Panc1 (cell line): Measurements from ENCODE around the gene LRRC27. TPM values are rescaled to one million over a fixed set of nuclear protein-coding genes. Genes with fewer than 3 reads are reported as not detected.

ENCODE experiments used
- ATAC-seq: fragments of 200-7000 bp; cut with Tn5 transposase; 2 replicates; pipeline ENCODE4 v1.9.1; 2020; ENCODE audit warnings: mild to moderate bottlenecking, moderate library complexity
- BruUV-seq: library from RNA; stranded (reverse); fragments of 400-500 nt; replicated peaks from 2 replicates; lab custom pipeline; 2021; lab: Mats Ljungman, UMichigan
- CTCF ChIA-PET: fragments of 300-600 bp; sonication (Branson Sonifier 250); formaldehyde crosslinking; loops from one replicate; lab custom pipeline; 2022; ENCODE audit warnings: antibody characterized with exemption; lab: Charles Lee
- POLR2A ChIA-PET: fragments of 300-600 bp; sonication (Branson Sonifier 250); formaldehyde crosslinking; loops from one replicate; lab custom pipeline; 2022; ENCODE audit warnings: antibody characterized with exemption; lab: Charles Lee
- DNase-seq: peaks from one replicate; pipeline ENCODE4 v3.0.0-alpha.2; 2010; ENCODE audit warnings: low read depth, low spot score
- H3K27ac ChIP-seq: 2 replicates; pipeline ENCODE4 v1.5.1; 2011; ENCODE audit warnings: mild to moderate bottlenecking, low read length, inconsistent platforms
- H3K27me3 ChIP-seq: fragments of 200-500 bp; sonication (Bioruptor generic); 2 replicates; pipeline ENCODE4 v1.6.0; 2014; ENCODE audit warnings: low read length, inconsistent platforms; ENCODE audit not compliant: control insufficient read depth, insufficient read depth
- H3K36me3 ChIP-seq: fragments of 200-500 bp; sonication (Bioruptor generic); 2 replicates; pipeline ENCODE4 v1.5.1; 2014; ENCODE audit warnings: inconsistent platforms, mild to moderate bottlenecking, low read length, moderate library complexity; ENCODE audit not compliant: control insufficient read depth, insufficient read depth
- H3K4me1 ChIP-seq: 2 replicates; pipeline ENCODE4 v1.5.1; 2011; ENCODE audit warnings: inconsistent platforms, mild to moderate bottlenecking, low read length, moderate library complexity; ENCODE audit not compliant: control insufficient read depth, insufficient read depth
- H3K4me3 ChIP-seq, 2 experiments: 2 replicates each; pipeline ENCODE4 v1.5.1; 2011 to 2012; ENCODE audit warnings: low read depth in 2 of 2, low read length in 2 of 2, mild to moderate bottlenecking in 2 of 2, inconsistent platforms in 1 of 2, moderate library complexity in 1 of 2
- H3K9me3 ChIP-seq: fragments of 200-500 bp; sonication (Bioruptor generic); 2 replicates; pipeline ENCODE4 v1.5.1; 2014; ENCODE audit warnings: low read depth, mild to moderate bottlenecking, inconsistent platforms, low read length, moderate library complexity; ENCODE audit not compliant: control insufficient read depth, insufficient read depth
- CTCF ChIP-seq: fragments of 450-650 bp; IDR thresholded peaks from 2 replicates; pipeline ENCODE4 v1.5.1; 2017; ENCODE audit warnings: mild to moderate bottlenecking
- POLR2AphosphoS5 ChIP-seq: IDR thresholded peaks from 2 replicates; pipeline ENCODE4 v1.6.1; 2012; ENCODE audit warnings: mild to moderate bottlenecking, low read depth, low read length, moderate library complexity
- REST ChIP-seq, 2 experiments: IDR thresholded peaks; 2 replicates each; pipeline ENCODE4 v1.6.1; 2011 to 2012; ENCODE audit warnings: low read depth in 2 of 2, control low read depth in 1 of 2, low read length in 1 of 2, mild to moderate bottlenecking in 1 of 2, moderate library complexity in 1 of 2; ENCODE audit not compliant: insufficient read depth in 1 of 2
- SIN3A ChIP-seq: IDR thresholded peaks from 2 replicates; pipeline ENCODE4 v1.6.1; 2012; ENCODE audit warnings: low read depth, mild to moderate bottlenecking, low read length, moderate library complexity, borderline replicate concordance; ENCODE audit not compliant: insufficient read depth
- TCF7L2 ChIP-seq: IDR thresholded peaks from 2 replicates; pipeline ENCODE4 v1.6.1; 2011; ENCODE audit warnings: mild to moderate bottlenecking, low read depth, low read length, inconsistent platforms
- in situ Hi-C: cut with HindIII; loops from 2 replicates; pipeline ENCODE4 v1.10.0; 2016; ENCODE audit warnings: low sequenced_read_pairs, low pct_unique_long_range_greater_than_20kb
- intact Hi-C: fragments of 100-400 bp; cut with micrococcal nuclease; formaldehyde crosslinking; loops from one replicate; pipeline ENCODE4 v1.10.0; 2022; ENCODE audit not compliant: unreplicated experiment
- total RNA-seq: library from RNA; stranded (reverse); gene quantifications from one replicate; pipeline ENCODE4 v1.2.1, GENCODE V29; 2021; ENCODE audit not compliant: unreplicated experiment

LRRC27 gene
- total RNA-seq, 1 experiment from 2014 or later = 15.7 TPM

GRCh38 chr10:132332433-132332754, 401 bp downstream of the LRRC27 start:
- CTCF ChIA-PET = no interaction called here
- Histone ChIP-seq H3K27me3 (no peaks in the 10 kb centered on the region), H3K27ac (peak overlapping the region; percentile 95), H3K9me3 (no peaks in the 10 kb centered on the region), H3K4me3 (peak overlapping the region; percentile 83 to 92), H3K4me1 (peaks cover 26% of the 10 kb centered on the region), H3K36me3 (no peaks in the 10 kb centered on the region)
- ATAC-seq = no peak; the same call in 1 of the 2 replicates
- TF ChIP-seq POLR2AphosphoS5 (no peak), SIN3A (no peak)
- intact Hi-C loops = loop anchor here (5.0 kb wide), 1 partner anchor 110 kb away; no protein-coding TSS in a partner anchor
- DNase-seq = no peak
- POLR2A ChIA-PET = no interaction called here
- in situ Hi-C loops = no loop called here
- no TSS peak for BruUV-seq

- DNase-seq = no peak
- ATAC-seq = no peak
- in situ Hi-C loops (no loop called here), intact Hi-C loops (loop anchor here (5.0 kb wide), 1 partner anchor 111 kb away; no protein-coding TSS in a partner anchor)
- TF ChIP-seq CTCF (no peak), TCF7L2 (no peak), REST (IDR thresholded peaks at IDR 0.05; ENCODE audit: insufficient read depth in 1 of 2, low read depth in 2 of 2, low read length in 1 of 2) (no peak), POLR2AphosphoS5 (no peak), SIN3A (no peak)
- peaks cover 23% of the 10 kb centered on the region for H3K4me1 ChIP-seq
- TSS peak; percentile 66 for BruUV-seq
- ChIA-PET CTCF (interaction anchor here (0.6 kb wide), 1 partner anchor 245 kb away, joined by 5 read pairs; no protein-coding TSS in a partner anchor), POLR2A (no interaction called here)
- no peaks in the 10 kb centered on the region for H3K27me3 ChIP-seq
- no peak overlapping the region for H3K4me3 ChIP-seq
- H3K36me3 ChIP-seq = no peaks in the 10 kb centered on the region
- no peaks in the 10 kb centered on the region for H3K9me3 ChIP-seq
- peak overlapping the region; percentile 95; the same call in 1 of the 2 replicates for H3K27ac ChIP-seq
Measured at GRCh38 chr10:132333386-132333785, 1.4 kb downstream of the LRRC27 start.

GRCh38 chr10:132334631-132335188, 2.7 kb downstream of the LRRC27 start:
- intact Hi-C loops (loop anchor here (5.0 kb wide), 1 partner anchor 112 kb away; no protein-coding TSS in a partner anchor), in situ Hi-C loops (no loop called here)
- Histone ChIP-seq H3K27ac (no peak overlapping the region), H3K9me3 (no peaks in the 10 kb centered on the region), H3K4me3 (no peak overlapping the region), H3K27me3 (no peaks in the 10 kb centered on the region), H3K36me3 (no peaks in the 10 kb centered on the region), H3K4me1 (peaks cover 16% of the 10 kb centered on the region)
- DNase-seq = no peak
- POLR2A ChIA-PET = no interaction called here
- BruUV-seq = no TSS peak
- CTCF ChIA-PET = no interaction called here
- TF ChIP-seq SIN3A (no peak), REST (IDR thresholded peaks at IDR 0.05; ENCODE audit: insufficient read depth in 1 of 2, low read depth in 2 of 2, low read length in 1 of 2) (no peak), CTCF (no peak), POLR2AphosphoS5 (no peak), TCF7L2 (no peak)
- no peak for ATAC-seq
